ENCODE results near the gene PARN.
"Not testable (repeated sequence)": the region's sequence is repeated elsewhere in the genome, so short reads cannot be mapped to it uniquely, and the experiment has no call there.

Gene PARN

GRCh38 chr16:14415291-14415690 lies 214.8 kb downstream of the PARN start:
- TF ChIP-seq CTCF (conservative IDR thresholded peaks at IDR 0.05): no peak

GRCh38 chr16:14409563-14409962 lies 220.5 kb downstream of the PARN start:
- H3K27ac ChIP-seq: no peak overlapping the region
- no peak for TF ChIP-seq CTCF (conservative IDR thresholded peaks at IDR 0.05)

More at GRCh38 chr16:14415291-14415690, 214.8 kb downstream of the PARN start:
- no peak overlapping the region for H3K27ac ChIP-seq

- no peak for TF ChIP-seq CTCF (conservative IDR thresholded peaks at IDR 0.05)
- no peak overlapping the region for H3K27ac ChIP-seq
Measured at GRCh38 chr16:14407786-14408399, 222.2 kb downstream of the PARN start.

- no peak overlapping the region for H3K27ac ChIP-seq
- no peak for TF ChIP-seq CTCF (conservative IDR thresholded peaks at IDR 0.05)
Measured at GRCh38 chr16:14405611-14406537, 224.2 kb downstream of the PARN start.

- H3K27ac ChIP-seq: not testable (repeated sequence)
Measured at GRCh38 chr16:14403001-14403389, 227.1 kb downstream of the PARN start.

GRCh38 chr16:14402114-14403000 lies 227.7 kb downstream of the PARN start:
- not testable (repeated sequence) for H3K27ac ChIP-seq

GRCh38 chr16:14401711-14402061 lies 228.4 kb downstream of the PARN start:
- H3K27ac ChIP-seq: not testable (repeated sequence)

GRCh38 chr16:14400978-14401710 lies 228.9 kb downstream of the PARN start:
- not testable (repeated sequence) for H3K27ac ChIP-seq

- TF ChIP-seq CTCF (conservative IDR thresholded peaks at IDR 0.05): no peak
- H3K27ac ChIP-seq: no peak overlapping the region
Measured at GRCh38 chr16:14400285-14400977, 229.6 kb downstream of the PARN start.
